Activated naive CD4-positive, alpha-beta T cell (primary cell): ENCODE measurements around the gene TSPAN31.

Experiments
- DNase-seq, 4 experiments: peaks; one replicate each; lab custom pipeline; 2025; lab: John Stamatoyannopoulos, UW

The TSPAN31 gene

DNA sequence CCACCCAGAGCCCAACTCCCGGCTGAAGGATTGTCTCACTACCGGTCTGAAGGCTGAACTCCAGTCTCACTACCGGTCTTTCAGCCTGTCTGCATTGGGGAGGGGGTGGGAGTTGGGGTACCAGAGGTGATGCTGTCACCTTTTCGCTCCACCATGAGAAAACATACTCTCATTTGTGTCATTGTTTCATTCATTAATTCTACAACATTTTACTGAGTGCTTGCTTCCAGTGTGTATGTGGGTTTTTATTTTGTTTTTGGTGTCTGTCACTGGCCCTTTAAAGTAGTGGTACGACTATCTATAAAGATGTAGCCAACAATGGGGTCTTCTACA lies 7.8 kb downstream of the TSPAN31 start:
- no peak for DNase-seq

DNA sequence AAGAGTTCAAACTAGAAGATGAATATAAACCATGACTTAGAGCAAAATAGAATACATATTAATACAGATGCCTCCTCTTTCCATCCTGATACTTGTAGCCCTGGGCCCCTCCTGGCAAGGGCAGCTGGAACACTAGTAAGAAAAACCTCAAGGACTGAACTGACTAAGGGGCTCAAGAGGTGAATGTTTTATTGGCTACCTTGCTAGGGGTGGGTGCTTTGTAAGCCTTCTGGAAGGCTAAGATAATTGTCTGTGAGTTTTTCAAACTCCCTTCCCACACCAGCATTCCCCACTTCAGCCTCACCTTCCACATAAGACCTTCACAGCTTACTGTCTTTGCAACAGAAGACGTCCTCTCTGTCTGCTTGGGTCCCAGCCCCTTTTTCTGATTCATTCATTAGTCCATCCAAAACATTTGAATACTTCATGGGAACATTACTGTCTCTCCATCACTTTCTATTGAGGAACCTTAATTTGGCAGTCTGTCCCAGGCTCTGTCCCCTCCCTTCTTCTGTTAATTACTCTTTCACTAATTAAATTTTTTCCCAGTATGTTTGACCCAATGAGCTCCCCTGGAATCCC lies 9.0 kb downstream of the TSPAN31 start:
- no peak for DNase-seq

DNA sequence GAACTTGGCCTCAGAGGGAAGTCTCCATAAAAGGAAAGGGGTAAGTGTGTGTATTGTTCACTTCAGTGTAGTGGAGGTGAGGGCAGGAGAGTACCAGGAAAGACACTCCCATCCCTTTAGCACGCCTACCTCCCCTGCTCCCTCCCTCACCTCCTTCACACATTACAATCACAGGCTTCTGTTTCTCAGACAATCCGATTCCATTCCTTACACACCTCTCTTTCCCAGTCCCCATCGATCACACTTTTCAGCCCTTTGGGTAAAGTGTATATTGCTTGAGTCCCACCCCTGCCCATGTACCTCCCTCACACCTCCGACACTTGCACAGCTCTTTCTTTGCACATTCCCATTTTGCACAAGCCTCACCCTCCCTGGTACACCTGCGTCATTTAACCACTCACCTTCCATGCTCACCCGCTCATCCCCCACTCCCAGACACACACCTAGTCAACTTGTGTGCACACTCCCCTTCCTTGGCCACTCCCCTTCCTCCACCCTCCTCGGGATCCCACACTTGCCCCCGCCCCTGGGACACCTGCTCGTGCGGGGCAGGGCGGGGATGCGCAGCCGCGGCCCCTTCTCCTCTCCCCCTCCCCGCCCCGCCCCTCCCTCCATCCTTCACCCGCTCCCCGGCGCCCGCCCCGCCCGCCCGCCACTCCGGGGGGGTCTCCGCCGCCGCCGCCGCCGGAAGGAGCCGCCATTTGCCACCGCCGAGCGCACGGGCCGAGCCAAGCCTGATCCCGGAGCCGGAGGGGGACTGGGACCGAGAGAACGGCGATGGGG lies 9.8 kb downstream of the TSPAN31 start, which contains the start of gene MARCHF9:
Gene MARCHF9, plus strand, starts transcription at position 693 of the 783 bp plus-strand sequence. CDS start 426 bp downstream, outside the sequence.
- DNase-seq = peak; percentile 22 to 80 (median 47)

DNA sequence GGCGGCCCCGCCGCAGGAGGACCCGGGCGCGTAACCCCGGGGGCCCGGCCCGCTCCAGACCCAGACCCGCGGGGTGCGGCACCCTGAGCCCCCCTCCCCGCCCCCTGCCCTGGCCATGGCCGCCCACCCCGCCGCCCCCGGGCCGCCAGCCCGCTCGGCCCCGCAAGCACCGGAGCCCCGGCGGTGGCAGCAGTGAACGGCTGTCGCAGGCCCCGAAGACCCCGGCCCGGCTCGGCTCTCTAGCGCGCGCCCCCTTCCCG lies 10.3 kb downstream of the TSPAN31 start:
- no peak for DNase-seq

DNA sequence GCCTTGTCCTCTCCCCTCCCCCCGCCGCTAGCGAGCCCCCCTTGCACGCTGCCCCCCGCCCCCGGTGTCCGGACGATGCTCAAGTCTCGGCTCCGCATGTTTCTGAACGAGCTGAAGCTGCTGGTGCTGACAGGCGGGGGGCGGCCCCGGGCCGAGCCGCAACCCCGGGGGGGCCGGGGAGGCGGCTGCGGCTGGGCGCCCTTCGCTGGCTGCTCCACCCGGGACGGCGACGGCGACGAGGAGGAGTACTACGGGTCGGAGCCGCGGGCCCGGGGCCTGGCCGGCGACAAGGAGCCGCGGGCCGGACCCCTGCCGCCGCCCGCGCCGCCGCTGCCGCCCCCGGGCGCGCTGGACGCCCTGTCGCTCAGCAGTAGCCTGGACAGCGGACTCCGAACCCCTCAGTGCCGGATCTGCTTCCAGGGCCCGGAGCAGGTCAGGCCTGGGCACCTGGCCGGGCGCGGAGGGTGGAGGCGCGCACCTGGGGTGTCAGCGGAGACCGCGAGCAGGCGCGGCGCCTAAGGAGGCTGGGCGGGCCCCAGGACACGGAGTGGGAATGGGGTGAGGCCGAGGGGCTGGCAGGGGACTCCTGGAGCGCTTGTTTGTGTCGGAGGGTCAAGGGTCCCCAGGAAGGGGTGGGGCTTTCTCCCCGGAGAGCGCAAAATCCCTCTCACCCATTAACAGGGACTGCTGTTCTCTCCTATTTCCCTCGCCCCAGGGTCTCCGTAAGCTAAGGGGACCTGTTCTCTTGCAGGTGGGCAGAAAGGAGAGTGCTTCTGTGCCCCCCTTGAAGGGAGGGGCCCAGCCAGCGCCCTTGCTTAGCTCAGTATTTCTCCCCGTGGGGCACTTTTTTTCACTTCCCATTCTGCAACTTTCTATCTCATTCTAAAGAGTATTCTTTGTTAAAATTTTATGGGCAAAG lies 10.9 kb downstream of the TSPAN31 start:
- DNase-seq = peak in 1 of 4 experiments; percentile 26

DNA sequence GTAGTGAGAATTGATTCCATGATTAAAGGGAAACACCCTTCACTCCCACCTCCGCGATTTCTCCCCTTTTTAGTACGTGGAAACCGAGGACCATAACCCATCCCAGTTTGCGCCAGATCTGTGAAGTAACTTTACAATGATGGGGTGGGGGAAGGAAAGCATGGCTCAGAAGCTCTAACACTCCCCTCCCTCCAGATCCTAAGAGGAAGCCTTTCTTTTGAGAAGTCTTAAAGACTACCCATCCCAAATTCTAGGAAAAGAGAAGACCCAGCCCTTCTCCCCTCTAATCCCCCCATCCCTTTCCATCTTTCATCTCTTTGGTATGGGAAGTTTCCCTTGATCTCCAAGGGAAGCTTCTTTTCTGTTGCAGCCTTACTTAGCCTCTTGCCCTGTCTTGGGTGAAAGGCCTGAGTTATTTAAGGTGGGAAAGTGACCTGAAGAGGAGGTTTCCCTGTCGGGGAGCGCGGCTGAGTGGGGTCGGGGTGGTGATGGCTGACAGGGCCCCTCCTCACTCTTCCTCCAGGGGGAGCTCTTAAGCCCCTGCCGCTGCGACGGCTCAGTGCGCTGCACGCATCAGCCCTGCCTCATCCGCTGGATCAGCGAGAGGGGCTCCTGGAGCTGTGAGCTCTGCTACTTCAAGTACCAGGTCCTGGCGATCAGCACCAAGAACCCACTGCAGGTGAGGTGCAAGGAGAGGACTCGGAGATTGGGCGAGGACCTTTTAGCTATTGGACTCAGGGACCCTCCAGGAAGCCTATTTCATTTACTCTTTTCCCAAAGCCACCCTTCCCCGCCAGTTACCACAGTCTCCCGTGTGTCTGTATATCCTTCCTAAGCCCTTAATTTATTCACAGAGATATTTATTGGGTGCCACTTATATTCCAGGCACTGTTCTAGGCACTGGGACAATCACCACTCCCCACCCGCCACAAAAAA lies 11.8 kb downstream of the TSPAN31 start:
- DNase-seq = peak; percentile 28 to 59 (median 44)

DNA sequence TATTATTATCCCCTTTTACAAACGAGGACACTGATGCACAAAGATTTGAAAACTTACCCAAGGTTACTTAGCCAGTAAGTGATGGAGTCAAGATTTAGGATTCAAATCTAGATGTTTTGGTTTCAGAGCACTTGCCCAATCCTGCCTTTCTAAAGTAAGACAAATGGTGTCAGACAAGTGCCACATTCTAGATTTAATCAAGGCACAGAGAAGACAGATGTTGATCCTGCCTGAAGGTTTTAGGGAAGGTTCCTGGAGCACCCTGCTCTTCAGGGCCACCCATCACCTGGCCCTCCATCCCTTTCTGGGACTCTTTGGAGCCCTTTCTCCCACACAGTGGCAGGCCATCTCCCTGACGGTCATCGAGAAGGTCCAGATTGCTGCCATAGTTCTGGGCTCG lies 12.9 kb downstream of the TSPAN31 start:
- no peak for DNase-seq

DNA sequence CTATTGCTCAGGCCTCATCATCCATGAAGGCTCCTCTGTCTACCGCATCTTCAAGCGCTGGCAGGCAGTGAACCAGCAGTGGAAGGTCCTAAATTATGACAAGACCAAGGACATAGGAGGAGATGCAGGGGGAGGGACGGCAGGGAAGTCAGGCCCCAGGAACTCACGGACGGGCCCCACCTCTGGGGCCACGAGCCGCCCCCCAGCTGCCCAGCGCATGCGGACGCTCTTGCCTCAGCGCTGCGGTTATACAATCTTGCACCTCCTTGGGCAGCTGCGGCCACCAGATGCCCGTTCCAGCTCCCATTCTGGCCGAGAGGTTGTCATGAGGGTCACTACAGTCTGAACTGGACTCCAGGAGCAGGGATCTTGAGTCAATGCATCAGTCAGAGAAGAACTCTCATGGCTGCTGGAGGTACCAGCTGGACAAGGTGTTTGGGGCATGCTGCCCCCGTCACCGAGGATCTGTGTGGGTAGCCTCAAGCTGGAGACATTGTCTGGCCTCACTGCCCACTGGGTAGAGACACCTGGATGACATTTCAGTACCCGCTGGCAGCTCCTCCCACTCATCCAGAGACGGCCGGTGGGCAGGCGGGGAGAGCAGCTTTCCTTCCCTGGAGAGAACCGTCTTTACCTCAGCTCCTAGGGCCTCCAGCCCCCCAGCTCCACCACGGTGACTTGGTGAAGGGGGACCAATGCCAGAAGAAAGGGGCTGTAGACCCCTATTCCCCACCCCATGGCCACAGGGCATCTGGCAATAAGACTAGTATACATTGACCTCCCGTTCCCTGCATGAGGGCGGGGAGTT lies 13.9 kb downstream of the TSPAN31 start:
- no peak for DNase-seq

DNA sequence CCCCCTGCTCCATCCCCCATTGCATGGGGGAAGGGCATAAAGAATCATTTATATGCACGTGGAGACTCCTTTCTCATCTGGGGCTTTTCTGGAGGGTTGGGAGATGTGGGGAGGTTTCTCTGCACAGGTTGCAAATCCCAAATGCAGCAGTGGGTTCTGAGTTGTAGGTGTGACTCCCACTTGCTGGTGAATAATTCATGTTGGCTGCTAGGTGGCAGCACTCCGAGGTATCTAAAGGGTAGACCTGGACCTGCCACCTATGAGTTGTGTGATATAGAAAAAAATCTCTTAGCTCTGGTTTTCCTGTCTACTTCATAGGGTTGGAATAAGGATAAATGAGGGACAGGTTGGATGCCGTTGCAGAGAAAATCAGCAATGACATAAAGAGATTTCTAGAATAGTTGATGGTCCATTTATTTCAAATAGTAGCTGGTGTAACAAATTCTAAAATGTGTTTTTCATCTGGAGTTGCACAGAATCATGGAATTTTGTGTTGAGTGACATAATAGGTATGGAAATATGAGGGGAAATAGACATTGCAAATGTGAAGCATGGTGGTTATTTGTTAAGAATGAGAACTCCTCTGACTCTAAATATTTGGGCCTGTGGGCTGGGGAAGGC lies 14.6 kb downstream of the TSPAN31 start:
- DNase-seq = peak in 1 of 4 experiments; percentile 26

DNA sequence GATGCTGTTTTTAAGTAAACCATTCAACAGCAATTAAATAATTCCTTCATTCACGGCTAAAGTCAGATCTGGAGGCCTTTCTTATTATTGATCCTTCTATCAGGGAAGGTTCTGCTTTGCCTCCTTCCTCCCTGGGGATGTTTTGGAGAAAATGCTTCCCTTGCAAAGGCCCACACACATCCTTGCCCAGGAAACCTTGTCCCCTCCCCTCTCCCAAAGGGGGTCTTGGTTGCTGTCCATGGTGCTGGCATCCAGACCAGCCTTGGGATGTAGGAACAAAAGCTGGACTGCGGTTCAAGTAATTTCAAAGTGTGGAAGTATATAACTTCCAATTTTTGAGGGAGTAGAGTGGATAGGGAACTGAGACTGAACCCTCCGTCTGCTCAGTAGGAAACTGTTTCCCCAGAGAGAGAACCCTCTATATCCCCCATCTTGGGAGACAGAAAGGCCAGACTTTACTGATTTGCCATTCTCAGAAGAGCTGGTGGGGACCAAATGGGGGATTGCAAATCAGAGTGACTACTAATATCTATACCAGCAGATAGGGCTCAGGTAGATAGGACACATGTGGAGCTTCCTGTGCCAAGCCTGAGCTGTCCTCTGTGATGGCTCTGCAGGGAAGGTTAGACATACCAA lies 15.6 kb downstream of the TSPAN31 start:
- DNase-seq = no peak

DNA sequence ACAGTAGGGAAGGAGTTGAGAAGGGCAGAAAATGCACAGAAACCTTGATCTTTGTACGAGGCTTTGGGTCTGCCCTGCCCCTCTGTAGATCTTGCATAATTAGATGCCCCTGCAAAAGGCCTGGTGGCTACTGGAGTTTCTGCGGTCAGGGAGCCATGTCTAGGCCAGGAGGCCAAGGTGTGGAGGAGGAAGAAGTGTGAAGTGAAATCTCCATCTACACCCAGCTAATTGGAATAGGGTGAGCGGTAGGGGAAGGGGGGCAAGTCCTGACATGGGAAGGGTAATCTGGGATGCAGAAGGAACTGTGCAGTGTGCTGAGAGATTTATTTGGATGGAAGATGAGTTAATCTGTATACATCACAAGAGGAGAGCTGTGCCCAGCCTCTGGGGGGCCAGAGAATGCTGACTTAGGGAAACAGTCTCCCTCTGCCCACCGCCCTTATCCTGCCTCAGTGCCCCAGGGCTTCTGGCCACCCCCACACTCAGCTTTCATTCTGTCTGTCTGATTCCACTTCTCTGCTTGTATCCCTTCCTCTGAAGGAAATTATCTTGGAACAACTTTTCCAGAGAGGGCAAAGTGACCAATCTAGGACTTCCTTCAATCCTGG lies 16.7 kb downstream of the TSPAN31 start:
- no peak for DNase-seq

DNA sequence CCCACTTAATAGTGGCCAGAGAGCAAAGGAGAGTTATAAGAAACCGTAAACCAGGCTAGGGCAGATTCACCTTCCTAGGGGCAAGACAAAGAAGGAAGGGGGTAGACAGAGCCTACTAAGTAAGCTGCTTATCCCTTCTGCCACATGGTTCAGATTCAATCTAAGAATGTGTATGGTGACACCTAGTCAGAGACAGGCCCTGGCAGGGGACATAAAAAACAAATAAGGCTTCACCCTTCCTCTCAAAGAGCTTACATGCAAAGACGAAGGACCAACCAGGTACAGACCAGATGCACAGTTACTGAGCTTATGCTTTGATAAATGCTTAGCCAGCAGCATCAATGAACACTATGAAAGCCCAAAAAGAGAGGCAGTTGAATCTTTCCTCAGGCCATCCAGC lies 17.6 kb downstream of the TSPAN31 start:
- no peak for DNase-seq

DNA sequence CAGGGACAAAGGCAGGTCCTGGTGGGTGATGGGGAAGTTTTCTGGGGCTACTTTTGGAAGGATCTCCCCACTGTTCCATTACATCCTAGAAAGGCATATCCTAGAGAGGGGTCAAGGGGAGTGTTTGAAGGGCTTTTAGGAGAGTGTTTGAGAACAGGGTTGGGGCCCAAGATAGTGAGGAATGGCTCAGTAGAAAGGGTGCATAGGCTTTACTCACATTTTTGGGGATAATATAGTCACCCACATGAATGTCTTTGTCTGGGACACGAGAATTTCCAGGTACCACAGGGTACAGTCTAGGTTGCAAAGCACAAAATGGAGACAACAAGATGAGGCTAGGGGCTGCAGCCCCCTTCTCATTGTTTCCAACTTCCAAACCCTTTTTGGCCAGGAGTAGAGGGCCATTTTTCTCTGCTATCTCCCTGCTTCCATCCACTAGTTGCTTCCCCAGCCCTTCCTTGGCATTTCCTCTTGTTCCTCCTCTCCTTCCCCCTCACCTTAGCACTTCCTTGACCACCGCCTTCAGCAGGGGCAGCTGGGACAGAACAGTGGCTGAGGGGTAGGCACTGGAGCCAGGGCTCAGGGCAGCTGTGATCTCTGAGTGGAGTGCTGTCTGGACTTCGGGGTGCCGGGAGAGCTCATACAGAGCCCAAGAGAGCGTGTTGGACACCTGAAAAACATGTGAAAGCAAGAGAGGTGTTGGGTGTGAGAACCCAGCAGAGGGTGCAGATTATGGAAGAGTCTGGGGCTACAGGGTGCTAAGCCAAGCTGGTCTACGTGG lies 19.2 kb downstream of the TSPAN31 start:
- no peak for DNase-seq

DNA sequence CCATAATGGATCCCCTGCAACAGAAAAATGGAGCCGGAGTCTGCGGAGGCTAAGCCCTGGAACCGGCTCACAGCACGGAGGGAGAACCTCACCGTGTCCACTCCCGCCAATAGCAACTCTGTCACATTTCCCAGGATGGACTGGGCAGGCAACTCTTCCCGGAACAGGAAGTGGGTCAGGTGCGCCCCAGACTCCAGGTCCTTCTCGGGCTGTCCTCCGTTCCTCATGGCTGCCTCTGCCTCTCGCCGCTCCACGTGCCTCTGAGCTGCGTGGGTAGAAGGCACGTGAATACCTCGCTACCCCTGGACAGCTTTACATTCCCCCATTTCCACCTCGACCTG lies 19.8 kb downstream of the TSPAN31 start:
- no peak for DNase-seq

DNA sequence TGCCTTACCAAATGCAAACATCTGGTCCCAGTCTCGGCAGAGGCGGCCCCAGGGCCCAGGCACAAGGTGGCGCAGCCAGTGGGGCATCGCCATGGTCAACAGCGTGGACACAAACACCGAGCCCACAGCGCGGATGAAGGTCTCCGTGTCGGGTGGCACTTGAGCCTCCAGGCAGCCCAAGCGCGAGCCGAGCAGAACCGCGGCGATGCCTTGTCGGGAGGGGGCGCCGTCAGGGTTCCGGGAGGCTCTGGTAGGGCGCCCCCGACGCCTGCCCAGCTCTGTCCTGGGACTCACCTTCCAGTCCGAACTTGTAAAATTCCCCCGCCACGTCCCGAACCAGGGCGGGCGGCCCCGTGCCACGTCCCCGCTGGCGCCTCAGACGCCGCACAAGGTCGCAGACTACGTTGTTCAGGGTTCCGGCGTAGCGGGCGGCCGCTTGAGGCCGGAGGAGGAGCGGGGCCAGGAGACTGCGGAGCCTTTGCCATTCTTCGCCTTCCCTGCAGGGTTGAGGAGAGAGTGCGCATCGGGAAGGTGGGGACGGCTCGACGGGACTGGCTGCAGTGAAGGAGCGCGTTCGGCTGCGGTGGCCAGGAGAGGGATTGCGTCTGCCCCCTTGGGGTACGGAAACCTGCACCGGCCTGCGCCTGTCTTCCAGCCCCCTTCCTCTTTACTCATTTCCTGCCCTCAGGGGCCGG lies 20.3 kb downstream of the TSPAN31 start:
- peak in 3 of 4 experiments; percentile 34 to 39 (median 34) for DNase-seq

DNA sequence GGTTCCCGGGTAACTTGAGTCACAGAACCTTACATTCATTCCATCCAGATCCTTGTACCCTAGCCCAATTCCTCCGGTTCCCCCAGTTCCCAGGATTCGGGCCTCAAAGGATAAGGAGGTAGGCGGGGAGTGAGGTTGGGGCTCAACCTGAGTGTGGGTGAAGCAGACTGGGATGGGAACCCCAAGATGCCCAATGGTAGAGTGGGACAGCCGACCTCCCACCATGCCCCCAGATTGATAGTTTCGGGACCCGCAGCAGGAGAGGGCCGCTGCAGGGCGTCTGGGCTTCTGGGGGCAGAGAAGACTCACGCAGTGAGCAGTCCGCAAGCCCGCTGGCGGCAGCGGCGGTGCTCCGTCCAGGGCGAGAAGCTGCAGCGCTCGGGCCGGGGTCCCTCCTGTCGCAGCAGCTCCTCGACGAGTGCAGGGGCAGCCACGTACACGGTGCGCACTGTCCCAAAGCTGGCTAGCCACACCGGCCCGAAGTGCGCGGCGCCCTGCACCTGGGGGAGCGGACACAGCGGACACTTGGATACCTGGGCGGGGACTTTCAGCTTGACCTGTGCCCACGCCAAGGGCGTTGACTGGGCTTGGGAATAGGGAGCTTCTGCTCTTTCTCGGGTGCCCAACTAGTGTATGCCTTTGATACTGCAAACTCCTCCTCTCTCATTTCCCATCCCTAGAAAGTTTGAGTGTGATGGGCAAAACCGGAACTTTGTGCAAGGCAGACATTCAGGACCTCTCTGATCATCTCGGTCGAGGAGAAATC lies 21.0 kb downstream of the TSPAN31 start:
- no peak for DNase-seq
